ENCODE measurements around the gene CD14. TPM values are rescaled to one million over a fixed set of nuclear protein-coding genes. Genes with fewer than 3 reads are reported as not detected.
A peak's percentile ranks its signal among the peaks of the same experiment; 100 is the strongest.
"Not testable (repeated sequence)": the region's sequence is repeated elsewhere in the genome, so short reads cannot be mapped to it uniquely, and the experiment has no call there.

Gene CD14
- total RNA-seq, 1 donor from 2014 or later = 211 TPM

DNA sequence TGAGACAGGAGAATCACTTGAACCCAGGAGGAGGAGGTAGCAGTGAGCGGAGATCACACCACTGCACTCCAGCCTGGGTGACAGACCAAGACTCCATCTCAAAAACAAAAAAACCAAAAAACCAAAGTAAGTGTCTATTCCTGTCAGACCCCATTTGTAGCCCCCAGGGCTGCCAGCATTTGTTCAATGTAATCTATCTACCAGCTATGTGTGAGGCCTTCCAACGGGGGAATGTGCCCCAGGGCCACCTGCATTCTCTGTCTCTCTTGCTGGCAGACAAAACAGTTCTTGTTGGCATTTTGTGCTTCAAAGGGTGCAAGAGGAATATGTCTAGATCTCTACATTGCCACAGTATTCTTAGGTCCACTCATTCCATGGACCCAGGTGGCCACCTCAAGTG is 34.1 kb downstream of the CD14 start:
- DNase-seq (ENCODE audit: low spot score) (no peak), ATAC-seq (no peak)

DNA sequence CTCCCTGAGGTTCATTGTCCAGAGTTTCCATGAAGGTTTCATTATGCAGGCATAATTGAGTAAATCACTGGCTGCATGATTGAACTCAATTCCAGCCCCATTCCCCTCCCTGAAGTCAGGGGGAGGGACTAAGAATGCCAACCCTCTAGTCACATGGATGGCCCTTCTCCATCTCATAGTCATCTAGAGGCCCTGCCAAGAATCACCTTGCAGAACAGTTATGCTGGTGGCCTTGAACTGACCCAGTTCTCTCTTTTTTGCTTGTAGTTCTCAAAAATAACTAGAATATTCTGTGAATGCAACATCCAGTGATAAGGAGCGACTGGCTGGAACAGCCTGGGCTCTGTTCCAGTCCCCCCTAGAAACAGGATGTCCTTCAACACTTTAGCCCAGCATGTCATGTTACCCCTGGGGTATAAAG is 36.6 kb downstream of the CD14 start:
- DNase-seq (ENCODE audit: low spot score) = peak; percentile 86
- peak; percentile 88 for ATAC-seq

DNA sequence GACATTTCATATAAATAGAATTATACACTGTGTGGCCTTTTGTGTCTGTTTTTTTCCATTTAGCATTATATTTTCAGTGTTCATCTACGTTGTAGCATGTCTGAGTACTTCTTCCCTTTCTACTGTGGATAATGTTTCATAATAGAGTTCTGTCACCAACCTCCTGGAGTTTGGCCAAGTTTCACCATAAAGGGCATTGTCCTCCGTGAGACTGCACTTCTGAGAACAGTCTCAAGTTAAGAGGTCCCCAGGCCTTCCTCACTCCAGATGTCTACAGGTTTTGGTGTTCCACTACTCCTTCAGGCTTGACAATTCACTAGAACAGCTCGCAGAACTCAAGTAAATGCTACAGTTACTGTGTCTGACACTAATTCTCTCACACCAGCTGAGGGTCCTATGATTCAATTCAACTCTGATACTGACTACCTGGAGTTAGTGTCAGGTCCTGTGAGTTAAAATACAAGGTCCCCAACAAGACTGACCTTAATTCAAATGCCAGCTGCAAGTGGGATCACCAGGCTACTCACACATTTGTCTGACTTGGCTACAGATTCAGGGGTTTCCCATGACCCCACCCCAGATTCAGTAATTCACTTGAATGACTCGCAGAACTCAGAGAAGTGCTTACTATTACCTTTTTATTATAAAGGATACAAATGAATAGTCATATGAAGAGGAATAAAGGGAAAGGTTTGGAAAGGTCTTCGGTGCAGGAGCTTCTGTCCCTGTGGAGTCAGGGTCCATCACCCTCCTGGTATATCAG is 37.3 kb downstream of the CD14 start:
- peak; percentile 77 for DNase-seq (ENCODE audit: low spot score)
- ATAC-seq = peak; percentile 60

DNA sequence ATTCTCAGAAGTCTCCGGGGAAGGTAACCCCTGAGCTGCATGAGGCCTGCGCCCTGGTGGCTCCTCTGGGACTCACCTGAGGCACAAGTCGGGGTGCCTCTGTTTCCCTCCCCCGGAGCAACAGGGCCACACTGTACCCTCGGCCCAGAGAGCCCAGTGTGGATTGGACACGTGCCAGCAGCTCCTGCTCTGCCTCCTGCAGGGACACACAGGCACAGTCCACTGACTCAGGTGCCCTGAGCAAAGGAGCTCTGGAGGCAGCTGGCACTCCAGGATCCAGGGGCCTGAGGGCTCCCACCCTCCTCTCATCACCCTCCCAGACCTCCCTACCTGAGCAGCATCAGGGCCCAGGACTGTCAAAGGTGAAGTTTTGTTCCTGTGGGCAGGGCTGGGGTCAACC is 38.8 kb downstream of the CD14 start:
- peak; percentile 54 for DNase-seq (ENCODE audit: low spot score)

DNA sequence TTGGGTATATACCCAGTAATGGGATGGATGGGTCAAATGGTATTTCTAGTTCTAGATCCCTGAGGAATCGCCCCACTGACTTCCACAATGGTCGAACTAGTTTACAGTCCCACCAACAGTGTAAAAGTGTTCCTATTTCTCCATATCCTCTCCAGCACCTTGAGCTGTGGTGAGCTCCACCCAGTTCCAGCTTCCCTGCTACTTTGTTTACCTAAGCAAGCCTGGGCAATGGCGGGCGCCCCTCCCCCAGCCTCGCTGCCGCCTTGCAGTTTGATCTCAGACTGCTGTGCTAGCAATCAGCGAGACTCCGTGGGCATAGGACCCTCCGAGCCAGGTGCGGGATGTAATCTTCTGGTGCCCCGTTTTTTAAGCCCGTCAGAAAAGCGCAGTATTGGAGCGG is 39.9 kb downstream of the CD14 start:
- ATAC-seq = not testable (repeated sequence)

More for the DNA sequence above, 38.8 kb downstream of the CD14 start:
- ATAC-seq = no peak

DNA sequence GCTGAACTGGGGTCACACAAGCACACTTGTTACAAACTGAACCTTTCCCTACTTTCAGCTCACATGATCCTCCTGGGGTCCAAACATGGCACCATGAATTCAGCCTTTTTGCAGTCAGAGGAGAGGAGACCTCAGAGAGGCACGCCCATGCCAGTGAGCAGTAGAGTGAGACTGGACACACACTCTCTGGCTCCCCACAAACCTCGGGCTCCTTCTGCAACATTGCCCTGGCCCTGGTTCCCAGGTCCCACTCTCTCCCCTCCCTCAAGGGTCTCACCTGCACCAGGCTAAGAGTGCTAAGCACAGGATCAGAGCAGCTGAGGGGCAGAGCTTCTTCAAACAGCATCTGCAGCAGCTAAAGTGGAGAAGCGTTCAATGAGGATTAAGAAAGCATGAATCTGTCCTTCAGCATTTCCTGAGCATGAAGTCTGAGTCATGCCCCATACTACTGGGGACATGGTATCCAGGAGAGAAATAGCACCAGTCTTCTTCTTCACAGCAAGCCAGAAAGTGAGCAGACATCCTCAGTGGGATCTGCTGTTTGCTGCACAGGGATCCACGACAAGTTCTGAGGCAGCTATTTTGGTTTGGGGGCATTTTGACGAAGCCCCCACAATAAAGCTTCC is 41.1 kb downstream of the CD14 start:
- ATAC-seq (no peak), DNase-seq (ENCODE audit: low spot score) (no peak)

More for the DNA sequence above, 39.9 kb downstream of the CD14 start:
- not testable (repeated sequence) for DNase-seq (ENCODE audit: low spot score)

DNA sequence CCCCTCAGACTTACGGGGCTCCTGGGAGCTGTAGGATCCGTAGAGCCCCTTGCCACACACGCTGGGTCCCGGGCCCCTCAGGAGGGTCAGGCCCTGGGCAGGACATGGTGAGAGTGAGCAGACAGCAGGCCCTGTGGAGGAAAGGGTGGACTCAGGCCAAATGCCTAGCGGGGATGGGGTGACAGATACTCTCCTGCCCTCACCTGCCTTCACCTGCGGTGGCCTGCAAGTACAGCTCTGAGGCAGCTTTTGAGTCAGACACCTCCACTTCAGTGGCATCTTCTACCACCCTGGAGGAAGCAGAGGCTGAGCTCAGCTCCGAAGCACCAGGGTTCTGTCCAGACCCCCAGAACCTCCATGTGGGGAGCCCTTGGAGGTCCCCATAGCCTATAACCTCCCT is 42.1 kb downstream of the CD14 start:
- DNase-seq (ENCODE audit: low spot score) (no peak), ATAC-seq (no peak)

DNA sequence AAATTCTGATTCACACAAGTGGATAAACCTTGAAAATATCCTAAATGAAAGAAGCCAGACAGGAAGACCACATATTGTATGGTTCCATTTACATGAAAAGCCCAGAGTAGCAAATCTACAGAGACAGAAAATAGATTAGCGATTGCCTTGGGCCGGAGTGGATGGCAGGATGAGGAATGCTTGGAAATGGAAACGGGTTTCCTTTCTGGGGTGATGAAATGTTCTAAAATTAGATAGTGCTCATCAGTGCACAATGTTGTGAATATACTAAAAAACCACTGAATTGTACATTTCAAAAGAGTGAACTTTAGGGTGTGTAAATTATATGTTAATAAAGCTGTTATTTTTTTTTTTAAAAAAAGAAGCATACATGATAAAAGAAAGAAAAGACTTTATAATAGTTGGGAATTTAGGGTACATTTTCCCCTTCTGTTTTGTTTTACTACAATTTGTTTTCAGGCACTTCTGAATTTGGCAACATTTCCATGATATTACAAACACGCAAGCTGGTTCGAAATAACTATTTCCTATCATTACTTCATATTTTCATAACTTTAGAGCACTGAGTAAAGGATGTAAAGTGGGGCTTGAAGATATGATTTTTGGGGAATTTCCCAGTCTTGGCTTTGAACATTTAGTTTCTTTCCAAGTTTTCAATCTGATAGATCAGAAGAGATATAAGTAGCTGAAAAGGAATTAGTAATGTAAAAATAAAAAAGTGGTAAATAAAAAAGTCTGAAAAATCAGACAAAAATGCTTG is 44.5 kb downstream of the CD14 start:
- no peak for ATAC-seq

DNA sequence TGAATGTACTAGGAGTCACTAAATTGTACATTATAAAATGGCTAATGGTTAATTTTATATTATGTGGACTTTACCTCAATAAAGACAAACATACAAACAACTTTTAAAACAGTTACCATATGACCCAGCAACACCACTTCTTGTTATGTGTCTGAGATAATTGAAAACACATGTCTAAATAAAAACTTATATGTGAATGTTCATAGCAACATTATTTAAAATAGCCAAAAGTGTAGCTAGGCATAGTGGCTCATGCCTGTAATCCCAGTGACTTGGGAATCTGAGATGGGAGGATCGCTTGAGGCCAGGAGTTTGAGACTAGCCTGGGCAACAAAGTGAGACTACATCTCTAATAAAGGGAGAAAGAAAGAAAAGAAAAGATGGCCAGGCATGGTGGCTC is 45.5 kb downstream of the CD14 start:
- DNase-seq (ENCODE audit: low spot score) (no peak), ATAC-seq (no peak)

More for the DNA sequence above, 44.5 kb downstream of the CD14 start:
- DNase-seq (ENCODE audit: low spot score) = no peak

Other genes starting within 250 kb of the CD14 start
- 60.6 TPM for gene ANKHD1, start 231.3 kb downstream of the CD14 start, total RNA-seq
- gene EIF4EBP3, start 85.5 kb downstream of the CD14 start, total RNA-seq = 11.3 TPM
- gene SRA1, start 75.7 kb downstream of the CD14 start, total RNA-seq = 19.5 TPM
- 14.1 TPM for gene APBB3, start 68.6 kb downstream of the CD14 start, total RNA-seq
- gene SLC35A4, start 68.3 kb downstream of the CD14 start, total RNA-seq = 32.0 TPM
- 15.6 TPM for gene TMCO6, start 6.3 kb upstream of the CD14 start, total RNA-seq
- 50.5 TPM for gene NDUFA2, start 14.5 kb upstream of the CD14 start, total RNA-seq
- 25.4 TPM for gene IK, start 14.7 kb upstream of the CD14 start, total RNA-seq
- 17.8 TPM for gene WDR55, start 31.7 kb upstream of the CD14 start, total RNA-seq
- 1.8 TPM for gene DND1, start 40.4 kb upstream of the CD14 start, total RNA-seq
- gene HARS1, start 58.2 kb upstream of the CD14 start, total RNA-seq = 48.9 TPM
- gene HARS2, start 58.3 kb upstream of the CD14 start, total RNA-seq = 12.4 TPM
- gene ZMAT2, start 67.3 kb upstream of the CD14 start, total RNA-seq = 18.0 TPM
- gene PCDHA1, start 153.0 kb upstream of the CD14 start, total RNA-seq = not detected
- not detected for gene PCDHA2, start 161.7 kb upstream of the CD14 start, total RNA-seq
- 0.05 TPM for gene PCDHA3, start 167.9 kb upstream of the CD14 start, total RNA-seq
- gene PCDHA4, start 173.9 kb upstream of the CD14 start, total RNA-seq = 0.05 TPM
- gene PCDHA5, start 188.4 kb upstream of the CD14 start, total RNA-seq = not detected
- gene PCDHA6, start 194.8 kb upstream of the CD14 start, total RNA-seq = not detected
- gene PCDHA7, start 201.1 kb upstream of the CD14 start, total RNA-seq = not detected
- gene PCDHA8, start 208.0 kb upstream of the CD14 start, total RNA-seq = not detected
- gene PCDHA9, start 215.2 kb upstream of the CD14 start, total RNA-seq = not detected
- gene PCDHA10, start 222.7 kb upstream of the CD14 start, total RNA-seq = not detected
- 0.23 TPM for gene PCDHA11, start 235.8 kb upstream of the CD14 start, total RNA-seq
- 0.08 TPM for gene PCDHA12, start 242.1 kb upstream of the CD14 start, total RNA-seq
- 0.28 TPM for gene PCDHA13, start 248.9 kb upstream of the CD14 start, total RNA-seq